H9 (cell line): ENCODE measurements around the gene LPCAT1. TPM values are rescaled to one million over a fixed set of nuclear protein-coding genes. Genes with fewer than 3 reads are reported as not detected.
A peak's percentile ranks its signal among the peaks of the same experiment; 100 is the strongest.

Source experiments
- DNase-seq: peaks from one replicate; pipeline ENCODE4 v3.0.0-alpha.2; 2017
- H2AFZ ChIP-seq: one replicate; pipeline ENCODE4 v1.6.1; 2013; ENCODE audit warnings: mild to moderate bottlenecking, low read length, control low read depth, moderate library complexity
- H2AK5ac ChIP-seq: 2 replicates; pipeline ENCODE4 v1.6.1; 2013; ENCODE audit warnings: low read length, control low read depth, mixed read lengths; ENCODE audit not compliant: insufficient read length
- H2BK120ac ChIP-seq: one replicate; pipeline ENCODE4 v1.6.1; 2013; ENCODE audit warnings: low read depth, mild to moderate bottlenecking, low read length, control low read depth, inconsistent platforms; ENCODE audit not compliant: poor library complexity, severe bottlenecking
- H2BK12ac ChIP-seq: 2 replicates; pipeline ENCODE4 v1.6.1; 2013; ENCODE audit warnings: low read length, control low read depth, mixed read lengths, low read depth; ENCODE audit not compliant: insufficient read length
- H2BK15ac ChIP-seq: 2 replicates; pipeline ENCODE4 v1.6.1; 2013; ENCODE audit warnings: low read depth, low read length, control low read depth
- H2BK20ac ChIP-seq: one replicate; pipeline ENCODE4 v1.6.1; 2013; ENCODE audit warnings: low read depth, mild to moderate bottlenecking, low read length, control low read depth, inconsistent platforms; ENCODE audit not compliant: poor library complexity, severe bottlenecking
- H2BK5ac ChIP-seq: 2 replicates; pipeline ENCODE4 v1.6.1; 2013; ENCODE audit warnings: low read length, control low read depth, mixed read lengths; ENCODE audit not compliant: insufficient read length
- H3K14ac ChIP-seq: 2 replicates; pipeline ENCODE4 v1.6.1; 2013; ENCODE audit warnings: low read length, control low read depth; ENCODE audit not compliant: insufficient read depth
- H3K18ac ChIP-seq: 2 replicates; pipeline ENCODE4 v1.6.1; 2013; ENCODE audit warnings: low read depth, mild to moderate bottlenecking, mixed read lengths, low read length, control low read depth; ENCODE audit not compliant: insufficient read length
- H3K23ac ChIP-seq: 2 replicates; pipeline ENCODE4 v1.6.1; 2013; ENCODE audit warnings: low read length, control low read depth, mixed read lengths, low read depth; ENCODE audit not compliant: insufficient read length
- H3K23me2 ChIP-seq: 2 replicates; pipeline ENCODE4 v1.6.1; 2013; ENCODE audit warnings: low read depth, mild to moderate bottlenecking, mixed read lengths, low read length, control low read depth; ENCODE audit not compliant: insufficient read length, poor library complexity, severe bottlenecking
- H3K27ac ChIP-seq: 2 replicates; pipeline ENCODE4 v1.5.1; 2013; ENCODE audit warnings: low read length, control low read depth, mixed read lengths, low read depth; ENCODE audit not compliant: insufficient read length
- H3K27me3 ChIP-seq: 2 replicates; pipeline ENCODE4 v1.6.1; 2013; ENCODE audit warnings: low read length, control low read depth, inconsistent platforms; ENCODE audit not compliant: insufficient read depth
- H3K4ac ChIP-seq: 2 replicates; pipeline ENCODE4 v1.6.1; 2013; ENCODE audit warnings: low read depth, mild to moderate bottlenecking, control low read depth, inconsistent platforms, low read length, moderate library complexity
- H3K4me1 ChIP-seq: 2 replicates; pipeline ENCODE4 v1.6.1; 2013; ENCODE audit warnings: low read length, control low read depth, inconsistent platforms; ENCODE audit not compliant: insufficient read depth
- H3K4me2 ChIP-seq: 2 replicates; pipeline ENCODE4 v1.6.1; 2013; ENCODE audit warnings: low read length, control low read depth, mixed read lengths; ENCODE audit not compliant: insufficient read length, insufficient read depth
- H3K56ac ChIP-seq: 2 replicates; pipeline ENCODE4 v1.6.1; 2013; ENCODE audit warnings: low read depth, mild to moderate bottlenecking, mixed read lengths, low read length, control low read depth; ENCODE audit not compliant: insufficient read length
- H3K79me1 ChIP-seq: 2 replicates; pipeline ENCODE4 v1.6.1; 2013; ENCODE audit warnings: low read depth, mild to moderate bottlenecking, moderate library complexity, low read length, control low read depth, inconsistent platforms; ENCODE audit not compliant: insufficient read depth, poor library complexity, severe bottlenecking
- H3K79me2 ChIP-seq: 2 replicates; pipeline ENCODE4 v1.6.1; 2013; ENCODE audit warnings: low read length, control low read depth, inconsistent platforms; ENCODE audit not compliant: insufficient read depth
- H3K9ac ChIP-seq: 2 replicates; pipeline ENCODE4 v1.6.1; 2013; ENCODE audit warnings: low read length, control low read depth, mixed read lengths; ENCODE audit not compliant: insufficient read length; ENCODE audit errors: extremely low read depth
- H3K9me3 ChIP-seq: one replicate; pipeline ENCODE4 v1.6.1; 2013; ENCODE audit warnings: low read depth, low read length, inconsistent platforms; ENCODE audit not compliant: control insufficient read depth
- H3T11ph ChIP-seq: one replicate; pipeline ENCODE4 v1.6.1; 2013; ENCODE audit warnings: mild to moderate bottlenecking, low read length, control low read depth, inconsistent platforms
- H4K20me1 ChIP-seq: one replicate; pipeline ENCODE4 v1.6.1; 2013; ENCODE audit not compliant: control insufficient read depth, insufficient read length, insufficient read depth
- H4K5ac ChIP-seq: 2 replicates; pipeline ENCODE4 v1.6.1; 2013; ENCODE audit warnings: low read depth, mild to moderate bottlenecking, mixed read lengths, low read length, control low read depth; ENCODE audit not compliant: insufficient read length
- H4K8ac ChIP-seq: replicated peaks from 2 replicates; pipeline ENCODE4 v1.6.1; 2013; ENCODE audit warnings: low read length, control low read depth, mixed read lengths, low read depth; ENCODE audit not compliant: insufficient read length
- H4K91ac ChIP-seq: 2 replicates; pipeline ENCODE4 v1.6.1; 2013; ENCODE audit warnings: low read depth, mild to moderate bottlenecking, moderate library complexity, mixed read lengths, low read length, control low read depth; ENCODE audit not compliant: insufficient read length
- H3K27ac Mint-ChIP-seq, 3 experiments: 2 replicates in 2 of 3; 3 replicates in 1 of 3; pipeline ENCODE4 v1.8.0; 2020 to 2021; ENCODE audit warnings: mixed read lengths in 3 of 3, mild to moderate bottlenecking in 1 of 3, moderate library complexity in 1 of 3
- H3K27me3 Mint-ChIP-seq: 2 replicates; pipeline ENCODE4 v1.8.0; 2021; ENCODE audit warnings: low read depth, mild to moderate bottlenecking, moderate library complexity, mixed read lengths
- H3K36me3 Mint-ChIP-seq, 3 experiments: 2 replicates in 2 of 3; 3 replicates in 1 of 3; pipeline ENCODE4 v1.8.0; 2020 to 2021; ENCODE audit warnings: low read depth in 3 of 3, mixed read lengths in 3 of 3; ENCODE audit not compliant: insufficient read depth in 1 of 3
- H3K4me1 Mint-ChIP-seq, 2 experiments: 2 replicates each; pipeline ENCODE4 v1.8.0; 2020; ENCODE audit warnings: mixed read lengths in 2 of 2
- H3K4me3 Mint-ChIP-seq, 2 experiments: 2 replicates in 1 of 2; 3 replicates in 1 of 2; pipeline ENCODE4 v1.8.0; 2020 to 2021; ENCODE audit warnings: mild to moderate bottlenecking in 2 of 2, mixed read lengths in 2 of 2, moderate library complexity in 1 of 2
- H3K9me3 Mint-ChIP-seq, 2 experiments: 2 replicates in 1 of 2; 3 replicates in 1 of 2; pipeline ENCODE4 v1.8.0; 2020; ENCODE audit warnings: mild to moderate bottlenecking in 2 of 2, mixed read lengths in 2 of 2, moderate library complexity in 1 of 2
- CTCF ChIP-seq: fragments of 200-600 bp; sonication (generic); conservative IDR thresholded peaks from 3 replicates; pipeline ENCODE4 v1.8.0; 2021; ENCODE audit warnings: antibody characterized with exemption, mild to moderate bottlenecking
- WGBS: extraction: QIAGEN DNeasy Blood & Tissue Kit; methylation state at CpG from one replicate; pipeline ENCODE4 v1.1.7; 2013; ENCODE audit warnings: missing lambda C conversion rate, low lambda C conversion rate, mixed read lengths; ENCODE audit not compliant: insufficient read length; ENCODE audit errors: extremely low coverage; 5-methylcytosine and 5-hydroxymethylcytosine counted together
- total RNA-seq: library from RNA; stranded (reverse); gene quantifications from 2 replicates; pipeline ENCODE4 v1.2.1, GENCODE V29; 2021

LPCAT1 gene
- total RNA-seq, 1 experiment from 2014 or later, result 231 TPM

- Mint-ChIP-seq H3K4me1 (peaks cover 4 to 6% of the 10 kb centered on the region in 2 experiments; a peak in 2 of 4 replicates), H3K36me3 (no peaks in the 10 kb centered on the region), H3K4me3 (no peak overlapping the region), H3K27me3 (peaks cover 16% of the 10 kb centered on the region), H3K27ac (peak overlapping the region in 1 of 3 experiments; percentile 41; a peak in 1 of 7 replicates), H3K9me3 (no peaks in the 10 kb centered on the region)
- Histone ChIP-seq H3K4me1 (no peaks in the 10 kb centered on the region), H3K9ac (no peak overlapping the region), H3K4ac (no peak overlapping the region), H3K14ac (no peak overlapping the region), H2BK5ac (no peak overlapping the region), H2BK20ac (no peak overlapping the region), H3K4me2 (no peak overlapping the region), H3K27me3 (no peaks in the 10 kb centered on the region), H3K56ac (no peak overlapping the region), H3T11ph (no peak overlapping the region), H3K18ac (no peak overlapping the region), H4K91ac (no peak overlapping the region), H3K79me1 (no peaks in the 10 kb centered on the region), H4K8ac (no peak overlapping the region), H3K23me2 (no peaks in the 10 kb centered on the region), H2BK15ac (no peak overlapping the region), H3K9me3 (no peaks in the 10 kb centered on the region), H3K79me2 (no peaks in the 10 kb centered on the region), H3K27ac (no peak overlapping the region), H2BK120ac (no peak overlapping the region), H2BK12ac (no peak overlapping the region), H2AK5ac (no peak overlapping the region), H3K23ac (no peak overlapping the region), H4K5ac (no peak overlapping the region), H4K20me1 (no peaks in the 10 kb centered on the region), H2AFZ (no peak overlapping the region)
- DNase-seq, result no peak
- no CpG with 5 or more reads among the region's 21 CpGs for WGBS
- TF ChIP-seq CTCF, result no peak
These were observed 30.0 kb upstream of the LPCAT1 start for GRCh38 chr5:1553539-1554409.
